Neural cell (in vitro differentiated cells): ENCODE data around the gene UBXN1. TPM values are rescaled to one million over a fixed set of nuclear protein-coding genes. Genes with fewer than 3 reads are reported as not detected.

Source experiments
- H2AFZ ChIP-seq: fragments of 200-600, 300-800 bp; sonication (generic), shearing (Covaris generic); 2 replicates; pipeline ENCODE4 v1.6.0; 2014; ENCODE audit warnings: low read depth, mild to moderate bottlenecking, antibody characterized with exemption, low read length, moderate library complexity
- H3F3A ChIP-seq: fragments of 200-600 bp; shearing (Covaris generic); 2 replicates; pipeline ENCODE4 v1.6.1; 2016; ENCODE audit warnings: mild to moderate bottlenecking, moderate library complexity, mixed read lengths, antibody characterized with exemption, low read length; ENCODE audit not compliant: insufficient read depth, poor library complexity, severe bottlenecking
- H3K27ac ChIP-seq: fragments of 200-600, 300-800 bp; sonication (generic), shearing (Covaris generic); 2 replicates; pipeline ENCODE4 v1.5.1; 2014; ENCODE audit warnings: mild to moderate bottlenecking, low read length, moderate library complexity
- H3K27me3 ChIP-seq: fragments of 300-800, 200-600 bp; sonication (generic), shearing (Covaris generic); 2 replicates; pipeline ENCODE4 v1.6.0; 2014; ENCODE audit warnings: mild to moderate bottlenecking, low read depth, low read length, moderate library complexity; ENCODE audit not compliant: insufficient read depth
- H3K36me3 ChIP-seq: fragments of 300-800, 200-600 bp; sonication (generic), shearing (Covaris generic); 2 replicates; pipeline ENCODE4 v1.5.1; 2014; ENCODE audit warnings: mild to moderate bottlenecking, antibody characterized with exemption, low read length, moderate library complexity; ENCODE audit not compliant: insufficient read depth
- H3K4me2 ChIP-seq: fragments of 300-800, 200-600 bp; sonication (generic), shearing (Covaris generic); 2 replicates; pipeline ENCODE4 v1.6.0; 2014; ENCODE audit warnings: mild to moderate bottlenecking, low read length
- H3K4me3 ChIP-seq: fragments of 300-800, 200-600 bp; sonication (generic), shearing (Covaris generic); 2 replicates; pipeline ENCODE4 v1.5.1; 2014; ENCODE audit warnings: mild to moderate bottlenecking, low read length, moderate library complexity
- H3K79me2 ChIP-seq: fragments of 200-600 bp; shearing (Covaris generic); replicated peaks from 2 replicates; pipeline ENCODE4 v1.6.0; 2014; ENCODE audit warnings: mild to moderate bottlenecking, low read length, moderate library complexity; ENCODE audit not compliant: insufficient read depth
- H3K9ac ChIP-seq: fragments of 300-800, 200-600 bp; sonication (generic), shearing (Covaris generic); 2 replicates; pipeline ENCODE4 v1.6.1; 2016; ENCODE audit warnings: mild to moderate bottlenecking, low read length, mixed read lengths
- H3K9me2 ChIP-seq: fragments of 200-600 bp; shearing (Covaris generic); 2 replicates; pipeline ENCODE4 v1.6.1; 2016; ENCODE audit warnings: mild to moderate bottlenecking, low read length, mixed read lengths; ENCODE audit not compliant: insufficient read depth
- H3K9me3 ChIP-seq: fragments of 200-600, 300-800 bp; sonication (generic), shearing (Covaris generic); 2 replicates; pipeline ENCODE4 v1.6.1; 2016; ENCODE audit warnings: mild to moderate bottlenecking, mixed run types, low read length, moderate library complexity, mixed read lengths
- H4K20me1 ChIP-seq: fragments of 200-600 bp; shearing (Covaris generic); 2 replicates; pipeline ENCODE4 v1.6.1; 2016; ENCODE audit warnings: mild to moderate bottlenecking, mixed run types; ENCODE audit not compliant: insufficient read depth
- EZH2 ChIP-seq: fragments of 200-600, 300-800 bp; shearing (Covaris generic), sonication (generic); IDR thresholded peaks from 2 replicates; pipeline ENCODE4 v1.6.1; 2014; ENCODE audit warnings: antibody characterized with exemption, low read length, borderline replicate concordance, mild to moderate bottlenecking; ENCODE audit not compliant: insufficient read depth, poor library complexity, severe bottlenecking
- MXI1 ChIP-seq: fragments of 450-650 bp; conservative IDR thresholded peaks from 2 replicates; pipeline ENCODE4 v1.6.1; 2014; ENCODE audit warnings: antibody characterized with exemption, mild to moderate bottlenecking; ENCODE audit not compliant: poor library complexity, severe bottlenecking
- POLR2AphosphoS5 ChIP-seq: IDR thresholded peaks from 2 replicates; pipeline ENCODE4 v1.6.1; 2012
- TAF1 ChIP-seq: IDR thresholded peaks from 2 replicates; pipeline ENCODE4 v1.6.1; 2012; ENCODE audit warnings: low read depth
- polyA plus RNA-seq: library from polyadenylated mRNA; depleted of rRNA; stranded (reverse); fragments of >200 nt; gene quantifications from 2 replicates; pipeline ENCODE4 v1.2.3, GENCODE V29; 2014
- small RNA-seq, 3 experiments: library from RNA; depleted of rRNA; stranded (forward); fragments of <200 nt; gene quantifications; one replicate each; pipeline ENCODE3, GENCODE V24; 2012

The UBXN1 gene
- polyA plus RNA-seq, 1 donor from 2014 or later, result 209 TPM

- Histone ChIP-seq H3K79me2 (no peaks in the 10 kb centered on the region), H3F3A (no peaks in the 10 kb centered on the region), H3K9me3 (no peaks in the 10 kb centered on the region), H3K9me2 (no peaks in the 10 kb centered on the region), H3K4me3 (no peak overlapping the region), H3K27ac (no peak overlapping the region), H3K9ac (no peak overlapping the region), H4K20me1 (no peaks in the 10 kb centered on the region), H3K4me2 (no peak overlapping the region), H3K27me3 (no peaks in the 10 kb centered on the region), H3K36me3 (no peaks in the 10 kb centered on the region), H2AFZ (no peak overlapping the region)
- TF ChIP-seq EZH2, result no peak
- TF ChIP-seq POLR2AphosphoS5, result no peak
- no peak for TF ChIP-seq MXI1
Observed at GRCh38 chr11:62632492-62632891, 46.4 kb downstream of the UBXN1 start.

- Histone ChIP-seq H3K4me2 (no peak overlapping the region), H3K36me3 (no peaks in the 10 kb centered on the region), H3K79me2 (no peaks in the 10 kb centered on the region), H3K9ac (no peak overlapping the region), H2AFZ (no peak overlapping the region), H4K20me1 (no peaks in the 10 kb centered on the region), H3K9me2 (no peaks in the 10 kb centered on the region), H3F3A (peaks cover 2% of the 10 kb centered on the region), H3K9me3 (no peaks in the 10 kb centered on the region), H3K27ac (no peak overlapping the region), H3K4me3 (no peak overlapping the region), H3K27me3 (no peaks in the 10 kb centered on the region)
- TF ChIP-seq POLR2AphosphoS5, result no peak
- no peak for TF ChIP-seq TAF1
Observed at GRCh38 chr11:62627713-62628112, 51.2 kb downstream of the UBXN1 start.

Small RNA genes lying within 50 kb of the gene (small RNA-seq; reads per million reads assigned to genes)
- gene SNORA57, result 0 reads per million in 3 experiments

Other genes starting within 250 kb of the UBXN1 start
- 0.11 and 0.12 TPM in 2 replicates for gene AHNAK, start 132.3 kb downstream of the UBXN1 start, polyA plus RNA-seq
- 1,473 and 1,555 TPM in 2 replicates for gene EEF1G, start 105.2 kb downstream of the UBXN1 start, polyA plus RNA-seq
- gene TUT1, start 87.5 kb downstream of the UBXN1 start, polyA plus RNA-seq, result 12.0 and 17.8 TPM in 2 replicates
- 130 and 140 TPM in 2 replicates for gene MTA2, start 77.2 kb downstream of the UBXN1 start, polyA plus RNA-seq
- gene EML3, start 66.3 kb downstream of the UBXN1 start, polyA plus RNA-seq, result 0.38 and 2.5 TPM in 2 replicates
- gene ROM1, start 65.8 kb downstream of the UBXN1 start, polyA plus RNA-seq, result 0.31 TPM in 1 of 2 replicates, not detected in the other
- gene B3GAT3, start 57.1 kb downstream of the UBXN1 start, polyA plus RNA-seq, result 102 and 127 TPM in 2 replicates
- gene GANAB, start 32.5 kb downstream of the UBXN1 start, polyA plus RNA-seq, result 60.6 and 62.7 TPM in 2 replicates
- gene INTS5, start 25.8 kb downstream of the UBXN1 start, polyA plus RNA-seq, result 6.5 and 7.5 TPM in 2 replicates
- 92.0 and 103 TPM in 2 replicates for gene C11orf98, start 13.9 kb downstream of the UBXN1 start, polyA plus RNA-seq
- gene CSKMT, start 13.8 kb downstream of the UBXN1 start, polyA plus RNA-seq, result 6.3 and 16.0 TPM in 2 replicates
- gene UQCC3, start 7.4 kb downstream of the UBXN1 start, polyA plus RNA-seq, result 6.8 and 8.4 TPM in 2 replicates
- 10.5 and 10.6 TPM in 2 replicates for gene LBHD1, start 6.8 kb downstream of the UBXN1 start, polyA plus RNA-seq
- 0.44 and 0.82 TPM in 2 replicates for gene LRRN4CL, start 10.5 kb upstream of the UBXN1 start, polyA plus RNA-seq
- 304 and 305 TPM in 2 replicates for gene BSCL2, start 28.4 kb upstream of the UBXN1 start, polyA plus RNA-seq
- gene GNG3, start 28.6 kb upstream of the UBXN1 start, polyA plus RNA-seq, result 120 and 121 TPM in 2 replicates
- 27.5 and 29.3 TPM in 2 replicates for gene HNRNPUL2, start 48.4 kb upstream of the UBXN1 start, polyA plus RNA-seq
- 48.6 and 55.2 TPM in 2 replicates for gene TTC9C, start 49.4 kb upstream of the UBXN1 start, polyA plus RNA-seq
- gene ZBTB3, start 75.1 kb upstream of the UBXN1 start, polyA plus RNA-seq, result 8.5 and 20.9 TPM in 2 replicates
- 207 and 232 TPM in 2 replicates for gene POLR2G, start 82.5 kb upstream of the UBXN1 start, polyA plus RNA-seq
- gene TAF6L, start 92.3 kb upstream of the UBXN1 start, polyA plus RNA-seq, result 55.2 and 61.7 TPM in 2 replicates
- 24.5 and 28.1 TPM in 2 replicates for gene TMEM179B, start 108.3 kb upstream of the UBXN1 start, polyA plus RNA-seq
- gene TMEM223, start 112.9 kb upstream of the UBXN1 start, polyA plus RNA-seq, result 16.5 and 27.4 TPM in 2 replicates
- 26.0 and 32.1 TPM in 2 replicates for gene NXF1, start 126.4 kb upstream of the UBXN1 start, polyA plus RNA-seq
- 28.5 and 30.5 TPM in 2 replicates for gene STX5, start 153.0 kb upstream of the UBXN1 start, polyA plus RNA-seq
- gene TEX54, start 153.8 kb upstream of the UBXN1 start, polyA plus RNA-seq, result not detected in 2 replicates
- gene WDR74, start 160.5 kb upstream of the UBXN1 start, polyA plus RNA-seq, result 50.4 and 71.7 TPM in 2 replicates
- gene SLC3A2, start 201.8 kb upstream of the UBXN1 start, polyA plus RNA-seq, result 176 and 182 TPM in 2 replicates
- gene CHRM1, start 242.3 kb upstream of the UBXN1 start, polyA plus RNA-seq, result not detected in 2 replicates